Upper lobe of left lung (tissue), 4 donors: ENCODE data around the gene CYP20A1.

Experiments used
- CTCF ChIP-seq, 6 experiments: fragments of 450-650 bp in 4 of 6; fragments of 200-600 bp in 2 of 6; sonication (generic) in 2 of 6; IDR thresholded peaks; one replicate each; pipeline ENCODE4 v1.5.1; 2016 to 2019; ENCODE audit warnings: antibody characterized with exemption in 6 of 6
- EP300 ChIP-seq, 4 donors: sonication (generic); formaldehyde crosslinking; IDR thresholded peaks; one replicate each; pipeline ENCODE4 v1.5.1; 2017; ENCODE audit warnings: antibody characterized with exemption in 4 of 4, control low read depth in 2 of 4

GRCh38 chr2:203328760-203329540 lies 90.1 kb downstream of the CYP20A1 start:
- TF ChIP-seq EP300 (IDR thresholded peaks at IDR 0.05), result no peak
- TF ChIP-seq CTCF (IDR thresholded peaks at IDR 0.05), result no peak
